ENCODE results near the gene ITGA3. TPM values are rescaled to one million over a fixed set of nuclear protein-coding genes. Genes with fewer than 3 reads are reported as not detected.

ITGA3 gene
- total and polyA plus RNA-seq, 2 experiments from 2014 or later, result 105 to 330 TPM

- Histone ChIP-seq H3K4me1 (ENCODE audit: insufficient read depth) (peaks cover 51% of the 10 kb centered on the region), H3K9me3 (ENCODE audit: low read depth) (no peaks in the 10 kb centered on the region), H3K4me2 (ENCODE audit: unreplicated experiment) (no peak overlapping the region), H3K27me3 (replicated peaks; ENCODE audit: insufficient read depth) (no peaks in the 10 kb centered on the region), H3K27ac (no peak overlapping the region), H3K9ac (no peak overlapping the region), H2AFZ (no peak overlapping the region), H3F3A (ENCODE audit: insufficient read depth) (peaks cover 20% of the 10 kb centered on the region), H3K9me2 (ENCODE audit: insufficient read depth) (no peaks in the 10 kb centered on the region), H4K20me1 (ENCODE audit: insufficient read depth) (no peaks in the 10 kb centered on the region), H3K4me3 (no peak overlapping the region), H3K79me2 (ENCODE audit: insufficient read depth) (no peaks in the 10 kb centered on the region), H3K36me3 (ENCODE audit: low read depth) (no peaks in the 10 kb centered on the region)
- WGBS, 2 experiments (ENCODE audit: low coverage in 1 of 2, low lambda C conversion rate in 2 of 2, missing lambda C conversion rate in 2 of 2), result 73 to 86% methylated on average over 2 of the region's 2 CpGs
- TF ChIP-seq EZH2 (IDR thresholded peaks at IDR 0.05; ENCODE audit: insufficient read depth, poor library complexity, severe bottlenecking) (no peak), EZH2phosphoT487 (IDR thresholded peaks at IDR 0.05; ENCODE audit: insufficient read depth, low read depth) (no peak)
- DNase-seq, result no peak
- in situ Hi-C loops (cut with MboI), result no loop called here
Measured at GRCh38 chr17:50046179-50046578, 9.7 kb upstream of the ITGA3 start.

DNA sequence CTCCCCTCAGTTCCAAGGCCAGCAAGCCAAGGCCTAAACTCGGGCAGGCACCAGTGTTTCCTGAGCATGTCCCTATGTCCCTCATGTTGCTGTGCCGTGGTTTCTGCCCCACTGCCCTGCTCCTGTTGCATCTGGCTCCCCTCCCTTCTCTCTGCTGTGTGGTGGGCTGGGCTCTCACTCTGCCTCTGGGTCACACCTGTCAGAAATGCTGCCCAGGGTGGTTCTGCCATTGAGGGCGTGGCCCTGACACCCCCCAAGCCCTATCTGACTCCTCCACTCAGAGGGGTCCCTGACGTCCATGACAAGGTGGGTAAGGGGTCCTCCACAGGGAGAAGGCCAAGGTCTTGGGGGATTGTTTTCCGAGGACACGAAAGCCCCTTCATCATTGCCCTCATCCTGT is 9.2 kb upstream of the ITGA3 start:
- H3K27ac ChIP-seq, result no peak overlapping the region
- 82 to 85% methylated on average over 6 of the region's 6 CpGs for WGBS, 2 experiments (ENCODE audit: low coverage in 1 of 2, low lambda C conversion rate in 2 of 2, missing lambda C conversion rate in 2 of 2)
- in situ Hi-C loops (cut with MboI), result no loop called here
- peak overlapping the region; percentile 53 for H3K4me2 ChIP-seq (ENCODE audit: unreplicated experiment)
- no peak overlapping the region for H2AFZ ChIP-seq
- no peaks in the 10 kb centered on the region for H3K9me2 ChIP-seq (ENCODE audit: insufficient read depth)
- H3K36me3 ChIP-seq (ENCODE audit: low read depth), result no peaks in the 10 kb centered on the region
- H3K4me3 ChIP-seq, result no peak overlapping the region
- no peaks in the 10 kb centered on the region for H3K9me3 ChIP-seq (ENCODE audit: low read depth)
- peaks cover 24% of the 10 kb centered on the region for H3F3A ChIP-seq (ENCODE audit: insufficient read depth)
- DNase-seq, result no peak
- H3K4me1 ChIP-seq (ENCODE audit: insufficient read depth), result peaks cover 56% of the 10 kb centered on the region
- no peaks in the 10 kb centered on the region for H3K79me2 ChIP-seq (ENCODE audit: insufficient read depth)
- no peaks in the 10 kb centered on the region for H4K20me1 ChIP-seq (ENCODE audit: insufficient read depth)
- H3K9ac ChIP-seq, result no peak overlapping the region
- no peaks in the 10 kb centered on the region for H3K27me3 ChIP-seq (replicated peaks; ENCODE audit: insufficient read depth)
- TF ChIP-seq EZH2 (IDR thresholded peaks at IDR 0.05; ENCODE audit: insufficient read depth, poor library complexity, severe bottlenecking) (no peak), EZH2phosphoT487 (IDR thresholded peaks at IDR 0.05; ENCODE audit: insufficient read depth, low read depth) (no peak)

- in situ Hi-C loops (cut with MboI), result no loop called here
- Histone ChIP-seq H3K27ac (peak overlapping the region; percentile 54), H2AFZ (peak overlapping the region; percentile 46), H4K20me1 (ENCODE audit: insufficient read depth) (no peaks in the 10 kb centered on the region), H3F3A (ENCODE audit: insufficient read depth) (peaks cover 29% of the 10 kb centered on the region), H3K36me3 (ENCODE audit: low read depth) (no peaks in the 10 kb centered on the region), H3K79me2 (ENCODE audit: insufficient read depth) (no peaks in the 10 kb centered on the region), H3K9ac (peak overlapping the region; percentile 48), H3K27me3 (replicated peaks; ENCODE audit: insufficient read depth) (no peaks in the 10 kb centered on the region), H3K4me3 (no peak overlapping the region), H3K9me3 (ENCODE audit: low read depth) (no peaks in the 10 kb centered on the region), H3K4me1 (ENCODE audit: insufficient read depth) (peaks cover 60% of the 10 kb centered on the region), H3K4me2 (ENCODE audit: unreplicated experiment) (peak overlapping the region; percentile 53), H3K9me2 (ENCODE audit: insufficient read depth) (no peaks in the 10 kb centered on the region)
- DNase-seq, result no peak
- TF ChIP-seq EZH2 (IDR thresholded peaks at IDR 0.05; ENCODE audit: insufficient read depth, poor library complexity, severe bottlenecking), result no peak
- 95 to 96% methylated on average over 6 of the region's 6 CpGs for WGBS, 2 experiments (ENCODE audit: low coverage in 1 of 2, low lambda C conversion rate in 2 of 2, missing lambda C conversion rate in 2 of 2)
Measured at GRCh38 chr17:50047083-50047482, 8.8 kb upstream of the ITGA3 start.

GRCh38 chr17:50047488-50048126 is 8.3 kb upstream of the ITGA3 start:
- Histone ChIP-seq H3K9me2 (ENCODE audit: insufficient read depth) (no peaks in the 10 kb centered on the region), H3K4me1 (ENCODE audit: insufficient read depth) (peaks cover 61% of the 10 kb centered on the region), H2AFZ (peak overlapping the region; percentile 46), H3K9me3 (ENCODE audit: low read depth) (no peaks in the 10 kb centered on the region), H3K4me3 (no peak overlapping the region), H3K4me2 (ENCODE audit: unreplicated experiment) (peak overlapping the region; percentile 53), H3K36me3 (ENCODE audit: low read depth) (no peaks in the 10 kb centered on the region), H3F3A (ENCODE audit: insufficient read depth) (peaks cover 31% of the 10 kb centered on the region), H3K9ac (peak overlapping the region; percentile 48), H3K79me2 (ENCODE audit: insufficient read depth) (no peaks in the 10 kb centered on the region), H4K20me1 (ENCODE audit: insufficient read depth) (no peaks in the 10 kb centered on the region), H3K27ac (peak overlapping the region; percentile 54), H3K27me3 (replicated peaks; ENCODE audit: insufficient read depth) (no peaks in the 10 kb centered on the region)
- TF ChIP-seq EZH2 (IDR thresholded peaks at IDR 0.05; ENCODE audit: insufficient read depth, poor library complexity, severe bottlenecking) (no peak), EZH2phosphoT487 (IDR thresholded peaks at IDR 0.05; ENCODE audit: insufficient read depth, low read depth) (no peak)
- in situ Hi-C loops (cut with MboI), result no loop called here
- DNase-seq, result peak; percentile 87
- 41 to 48% methylated on average over 9 of the region's 9 CpGs for WGBS, 2 experiments (ENCODE audit: low coverage in 1 of 2, low lambda C conversion rate in 2 of 2, missing lambda C conversion rate in 2 of 2)
